Smooth muscle cell (in vitro differentiated cells): Measurements from ENCODE around the gene GPR39. TPM values are rescaled to one million over a fixed set of nuclear protein-coding genes. Genes with fewer than 3 reads are reported as not detected.

Source experiments
- DNase-seq: peaks from one replicate; lab custom pipeline; 2025; ENCODE audit not compliant: unreplicated experiment; lab: John Stamatoyannopoulos, UW
- H2AFZ ChIP-seq: fragments of 200-600 bp; sonication (generic); 2 replicates; pipeline ENCODE4 v1.6.0; 2016; ENCODE audit warnings: antibody characterized with exemption, low read depth, mild to moderate bottlenecking
- H3F3A ChIP-seq: fragments of 200-600 bp; sonication (generic); 2 replicates; pipeline ENCODE4 v1.6.0; 2017; ENCODE audit warnings: antibody characterized with exemption, low read depth
- H3K27ac ChIP-seq: fragments of 200-600 bp; sonication (generic); 2 replicates; pipeline ENCODE4 v1.5.1; 2016; ENCODE audit warnings: low read depth, mild to moderate bottlenecking
- H3K27me3 ChIP-seq: fragments of 200-600 bp; sonication (generic); 2 replicates; pipeline ENCODE4 v1.6.1; 2016; ENCODE audit warnings: low read depth, mild to moderate bottlenecking
- H3K36me3 ChIP-seq: fragments of 200-600 bp; sonication (generic); 2 replicates; pipeline ENCODE4 v1.5.1; 2016; ENCODE audit warnings: low read depth
- H3K4me1 ChIP-seq: fragments of 200-600 bp; sonication (generic); 2 replicates; pipeline ENCODE4 v1.5.1; 2016; ENCODE audit warnings: low read depth
- H3K4me2 ChIP-seq: fragments of 200-600 bp; sonication (generic); 2 replicates; pipeline ENCODE4 v1.6.0; 2016; ENCODE audit warnings: mild to moderate bottlenecking
- H3K4me3 ChIP-seq: fragments of 200-600 bp; sonication (generic); 2 replicates; pipeline ENCODE4 v1.5.1; 2016; ENCODE audit warnings: mild to moderate bottlenecking
- H3K79me2 ChIP-seq: fragments of 200-600 bp; sonication (generic); 2 replicates; pipeline ENCODE4 v1.6.0; 2016; ENCODE audit warnings: low read depth, mild to moderate bottlenecking
- H3K9ac ChIP-seq: fragments of 200-600 bp; sonication (generic); 2 replicates; pipeline ENCODE4 v1.6.0; 2016; ENCODE audit warnings: low read depth
- H3K9me3 ChIP-seq: fragments of 200-600 bp; sonication (generic); replicated peaks from 2 replicates; pipeline ENCODE4 v1.5.1; 2016; ENCODE audit warnings: low read depth
- H4K20me1 ChIP-seq: fragments of 200-600 bp; sonication (generic); 2 replicates; pipeline ENCODE4 v1.6.0; 2016; ENCODE audit warnings: low read depth
- CTCF ChIP-seq: fragments of 200-600 bp; sonication (generic); IDR thresholded peaks from 2 replicates; pipeline ENCODE4 v1.5.1; 2017; ENCODE audit warnings: borderline replicate concordance, mild to moderate bottlenecking, antibody characterized with exemption; ENCODE audit not compliant: insufficient read depth, poor library complexity, severe bottlenecking
- WGBS: methylation state at CpG from one replicate; pipeline ENCODE4 v1.1.7; 2016; ENCODE audit warnings: low lambda C conversion rate; 5-methylcytosine and 5-hydroxymethylcytosine counted together
- polyA plus RNA-seq: library from polyadenylated mRNA; unstranded; fragments of >200 nt; fragmentation: Nextera tagmentation; extraction: Ambion mirVana; gene quantifications from 2 replicates; pipeline ENCODE4 v1.2.1, GENCODE V29; 2016
- total RNA-seq: library from RNA; depleted of rRNA; stranded (reverse); fragments of >200 nt; gene quantifications from 2 replicates; pipeline ENCODE4 v1.2.3, GENCODE V29; 2014

GPR39 gene
- total and polyA plus RNA-seq, 2 experiments from 2014 or later: 0.87 to 1.4 TPM

- Histone ChIP-seq H3K36me3 (no peaks in the 10 kb centered on the region), H3K4me3 (no peak overlapping the region), H3K4me2 (no peak overlapping the region), H3K9me3 (no peaks in the 10 kb centered on the region), H3K9ac (no peak overlapping the region), H2AFZ (no peak overlapping the region), H3K4me1 (no peaks in the 10 kb centered on the region), H3K27me3 (peaks cover 2% of the 10 kb centered on the region), H3K27ac (no peak overlapping the region), H3F3A (no peaks in the 10 kb centered on the region), H3K79me2 (no peaks in the 10 kb centered on the region), H4K20me1 (no peaks in the 10 kb centered on the region)
- DNase-seq: no peak
- 91% methylated on average over 1 of the region's 1 CpG for whole genome bisulfite sequencing
- TF ChIP-seq CTCF: no peak
These were observed 41.6 kb upstream of the GPR39 start for GRCh38 chr2:132374961-132375360.

- Histone ChIP-seq H3F3A (no peaks in the 10 kb centered on the region), H3K27me3 (no peaks in the 10 kb centered on the region), H4K20me1 (no peaks in the 10 kb centered on the region), H3K4me1 (peaks cover 3% of the 10 kb centered on the region), H3K36me3 (no peaks in the 10 kb centered on the region), H3K79me2 (no peaks in the 10 kb centered on the region), H3K27ac (no peak overlapping the region), H3K9ac (no peak overlapping the region), H2AFZ (no peak overlapping the region), H3K4me2 (no peak overlapping the region), H3K4me3 (no peak overlapping the region), H3K9me3 (no peaks in the 10 kb centered on the region)
- WGBS: 84% methylated on average over 4 of the region's 4 CpGs
- TF ChIP-seq CTCF: no peak
- no peak for DNase-seq
These were observed 35.2 kb upstream of the GPR39 start for GRCh38 chr2:132381376-132381775.

GRCh38 chr2:132383956-132384355 lies 32.6 kb upstream of the GPR39 start:
- Histone ChIP-seq H3K79me2 (no peaks in the 10 kb centered on the region), H3K9me3 (no peaks in the 10 kb centered on the region), H4K20me1 (no peaks in the 10 kb centered on the region), H3K27ac (no peak overlapping the region), H3K4me2 (no peak overlapping the region), H2AFZ (no peak overlapping the region), H3F3A (no peaks in the 10 kb centered on the region), H3K4me3 (no peak overlapping the region), H3K9ac (no peak overlapping the region), H3K4me1 (peaks cover 3% of the 10 kb centered on the region), H3K36me3 (no peaks in the 10 kb centered on the region), H3K27me3 (no peaks in the 10 kb centered on the region)
- TF ChIP-seq CTCF: no peak
- DNase-seq: no peak
- WGBS: 60% methylated on average over 8 of the region's 8 CpGs

- no peak overlapping the region for H3K9ac ChIP-seq
- H3K4me1 ChIP-seq: peaks cover 3% of the 10 kb centered on the region
- no peaks in the 10 kb centered on the region for H3F3A ChIP-seq
- H3K36me3 ChIP-seq: no peaks in the 10 kb centered on the region
- H2AFZ ChIP-seq: no peak overlapping the region
- no peaks in the 10 kb centered on the region for H3K79me2 ChIP-seq
- TF ChIP-seq CTCF: no peak
- H3K9me3 ChIP-seq: no peaks in the 10 kb centered on the region
- no peak for DNase-seq
- no peak overlapping the region for H3K4me2 ChIP-seq
- H3K27me3 ChIP-seq: no peaks in the 10 kb centered on the region
- WGBS: 92% methylated on average over 4 of the region's 4 CpGs
- no peaks in the 10 kb centered on the region for H4K20me1 ChIP-seq
- H3K4me3 ChIP-seq: no peak overlapping the region
- no peak overlapping the region for H3K27ac ChIP-seq
These were observed 32.0 kb upstream of the GPR39 start for GRCh38 chr2:132384491-132385151.
